Lower leg skin (tissue), 3 donors: ENCODE data around the gene PPP4R2.

ENCODE experiments used
- POLR2A ChIP-seq, 2 donors: fragments of 450-650 bp; IDR thresholded peaks; one replicate each; pipeline ENCODE4 v1.6.1; 2016 to 2017; ENCODE audit warnings: antibody characterized with exemption in 2 of 2, mild to moderate bottlenecking in 1 of 2, moderate library complexity in 1 of 2
- TF ChIP-seq, protein P1 (sequence below), 3 donors: fragments of 450-650 bp; IDR thresholded peaks; one replicate each; pipeline ENCODE4 v1.5.1; 2016; ENCODE audit warnings: antibody characterized with exemption in 3 of 3, mild to moderate bottlenecking in 3 of 3, moderate library complexity in 2 of 3

- TF ChIP-seq, protein P1, sequence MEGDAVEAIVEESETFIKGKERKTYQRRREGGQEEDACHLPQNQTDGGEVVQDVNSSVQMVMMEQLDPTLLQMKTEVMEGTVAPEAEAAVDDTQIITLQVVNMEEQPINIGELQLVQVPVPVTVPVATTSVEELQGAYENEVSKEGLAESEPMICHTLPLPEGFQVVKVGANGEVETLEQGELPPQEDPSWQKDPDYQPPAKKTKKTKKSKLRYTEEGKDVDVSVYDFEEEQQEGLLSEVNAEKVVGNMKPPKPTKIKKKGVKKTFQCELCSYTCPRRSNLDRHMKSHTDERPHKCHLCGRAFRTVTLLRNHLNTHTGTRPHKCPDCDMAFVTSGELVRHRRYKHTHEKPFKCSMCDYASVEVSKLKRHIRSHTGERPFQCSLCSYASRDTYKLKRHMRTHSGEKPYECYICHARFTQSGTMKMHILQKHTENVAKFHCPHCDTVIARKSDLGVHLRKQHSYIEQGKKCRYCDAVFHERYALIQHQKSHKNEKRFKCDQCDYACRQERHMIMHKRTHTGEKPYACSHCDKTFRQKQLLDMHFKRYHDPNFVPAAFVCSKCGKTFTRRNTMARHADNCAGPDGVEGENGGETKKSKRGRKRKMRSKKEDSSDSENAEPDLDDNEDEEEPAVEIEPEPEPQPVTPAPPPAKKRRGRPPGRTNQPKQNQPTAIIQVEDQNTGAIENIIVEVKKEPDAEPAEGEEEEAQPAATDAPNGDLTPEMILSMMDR (IDR thresholded peaks at IDR 0.05), result no peak
- no peak for TF ChIP-seq POLR2A (IDR thresholded peaks at IDR 0.05)
Measured at GRCh38 chr3:73045391-73045790, 48.8 kb downstream of the PPP4R2 start.
